Central memory CD8-positive, alpha-beta T cell (primary cell): Measurements from ENCODE around the gene SLC16A9.
A peak's percentile ranks its signal among the peaks of the same experiment; 100 is the strongest.
"Not testable (repeated sequence)": the region's sequence is repeated elsewhere in the genome, so short reads cannot be mapped to it uniquely, and the experiment has no call there.

Experiments used
- ATAC-seq: fragments of 150-1000 bp; cut with Tn5 transposase; replicated peaks from 2 replicates; pipeline ENCODE4 v1.10.0; 2022; ENCODE audit warnings: mild to moderate bottlenecking, moderate FRiP score, moderate number of reproducible peaks; ENCODE audit not compliant: poor library complexity, severe bottlenecking; ENCODE audit errors: extremely low read depth
- DNase-seq, 2 donors: peaks; one replicate each; pipeline ENCODE4 v3.0.0; 2021; ENCODE audit warnings: low spot score in 2 of 2
- H3K27ac Mint-ChIP-seq: one replicate; pipeline ENCODE4 v1.8.0; 2022; ENCODE audit warnings: low read depth, mild to moderate bottlenecking, moderate library complexity, mixed read lengths
- H3K27me3 Mint-ChIP-seq: one replicate; pipeline ENCODE4 v1.8.0; 2022; ENCODE audit warnings: mixed read lengths
- H3K36me3 Mint-ChIP-seq: one replicate; pipeline ENCODE4 v1.8.0; 2022; ENCODE audit warnings: mild to moderate bottlenecking, moderate library complexity, mixed read lengths; ENCODE audit not compliant: insufficient read depth
- H3K4me1 Mint-ChIP-seq: one replicate; pipeline ENCODE4 v1.8.0; 2022; ENCODE audit warnings: mixed read lengths
- H3K4me3 Mint-ChIP-seq: one replicate; pipeline ENCODE4 v1.8.0; 2022; ENCODE audit warnings: mild to moderate bottlenecking, moderate library complexity, mixed read lengths
- H3K9me3 Mint-ChIP-seq: one replicate; pipeline ENCODE4 v1.8.0; 2022; ENCODE audit warnings: mixed read lengths

SLC16A9 gene

GRCh38 chr10:59709395-59710125, at the start of gene SLC16A9:
Gene SLC16A9 (minus strand): TSS chr10:59709850. CDS start chr10:59684291, 25,559 bp downstream.
- H3K4me1 Mint-ChIP-seq: no peaks in the 10 kb centered on the region
- no peaks in the 10 kb centered on the region for H3K36me3 Mint-ChIP-seq
- ATAC-seq (no peak), DNase-seq (no peak)
- H3K9me3 Mint-ChIP-seq: no peaks in the 10 kb centered on the region
- H3K27me3 Mint-ChIP-seq: peaks cover 84% of the 10 kb centered on the region
- peak within 1 kb of the TSS; percentile 36 for H3K4me3 Mint-ChIP-seq
- no peak within 1 kb of the TSS for H3K27ac Mint-ChIP-seq

- no peak for DNase-seq
- ATAC-seq: no peak
- Mint-ChIP-seq H3K36me3 (no peaks in the 10 kb centered on the region), H3K4me3 (no peak overlapping the region), H3K9me3 (no peaks in the 10 kb centered on the region), H3K27me3 (peaks cover 26% of the 10 kb centered on the region), H3K27ac (no peak overlapping the region), H3K4me1 (no peaks in the 10 kb centered on the region)
Observed at GRCh38 chr10:59757966-59758365, 48.3 kb upstream of the SLC16A9 start.

GRCh38 chr10:59754951-59755350, 45.3 kb upstream of the SLC16A9 start:
- DNase-seq (no peak), ATAC-seq (no peak)
- no peaks in the 10 kb centered on the region for H3K36me3 Mint-ChIP-seq
- no peak overlapping the region for H3K27ac Mint-ChIP-seq
- H3K27me3 Mint-ChIP-seq: peaks cover 34% of the 10 kb centered on the region
- H3K4me3 Mint-ChIP-seq: no peak overlapping the region
- H3K4me1 Mint-ChIP-seq: no peaks in the 10 kb centered on the region
- no peaks in the 10 kb centered on the region for H3K9me3 Mint-ChIP-seq

- H3K4me3 Mint-ChIP-seq: no peak within 1 kb of the TSS
Observed at GRCh38 chr10:59753267-59753666, 43.6 kb upstream of the SLC16A9 start, which contains the start of gene MRLN. Gene MRLN (minus strand): TSS chr10:59753455.

GRCh38 chr10:59752278-59752940, 42.8 kb upstream of the SLC16A9 start:
- DNase-seq (no peak), ATAC-seq (no peak)
- H3K9me3 Mint-ChIP-seq: no peaks in the 10 kb centered on the region
- H3K4me1 Mint-ChIP-seq: no peaks in the 10 kb centered on the region
- no peak overlapping the region for H3K27ac Mint-ChIP-seq
- H3K27me3 Mint-ChIP-seq: peaks cover 56% of the 10 kb centered on the region
- H3K4me3 Mint-ChIP-seq: no peak overlapping the region
- no peaks in the 10 kb centered on the region for H3K36me3 Mint-ChIP-seq

More at GRCh38 chr10:59753267-59753666, 43.6 kb upstream of the SLC16A9 start, which contains the start of gene MRLN:
- Mint-ChIP-seq H3K4me1 (no peaks in the 10 kb centered on the region), H3K27ac (no peak within 1 kb of the TSS), H3K36me3 (no peaks in the 10 kb centered on the region), H3K27me3 (peaks cover 47% of the 10 kb centered on the region), H3K9me3 (no peaks in the 10 kb centered on the region)
- ATAC-seq (no peak), DNase-seq (no peak)

GRCh38 chr10:59750155-59750945, 40.7 kb upstream of the SLC16A9 start:
- no peaks in the 10 kb centered on the region for H3K4me1 Mint-ChIP-seq
- ATAC-seq: no peak
- H3K4me3 Mint-ChIP-seq: no peak overlapping the region
- H3K36me3 Mint-ChIP-seq: no peaks in the 10 kb centered on the region
- peaks cover 62% of the 10 kb centered on the region for H3K27me3 Mint-ChIP-seq
- no peak overlapping the region for H3K27ac Mint-ChIP-seq
- DNase-seq: no peak
- H3K9me3 Mint-ChIP-seq: no peaks in the 10 kb centered on the region

- no peak for ATAC-seq
- Mint-ChIP-seq H3K4me3 (no peak overlapping the region), H3K27me3 (peaks cover 62% of the 10 kb centered on the region)
Observed at GRCh38 chr10:59748834-59749233, 39.2 kb upstream of the SLC16A9 start.

GRCh38 chr10:59745163-59745650, 35.6 kb upstream of the SLC16A9 start:
- Mint-ChIP-seq H3K9me3 (no peaks in the 10 kb centered on the region), H3K4me3 (no peak overlapping the region), H3K27me3 (peaks cover 48% of the 10 kb centered on the region), H3K27ac (no peak overlapping the region), H3K4me1 (no peaks in the 10 kb centered on the region), H3K36me3 (peaks cover 1% of the 10 kb centered on the region)
- DNase-seq (no peak), ATAC-seq (no peak)

More at GRCh38 chr10:59748834-59749233, 39.2 kb upstream of the SLC16A9 start:
- Mint-ChIP-seq H3K9me3 (no peaks in the 10 kb centered on the region), H3K36me3 (no peaks in the 10 kb centered on the region), H3K27ac (no peak overlapping the region), H3K4me1 (no peaks in the 10 kb centered on the region)
- no peak for DNase-seq

GRCh38 chr10:59744762-59745161, 35.1 kb upstream of the SLC16A9 start:
- DNase-seq, H3K4me1 Mint-ChIP-seq, H3K4me3 Mint-ChIP-seq, ATAC-seq, H3K9me3 Mint-ChIP-seq, H3K36me3 Mint-ChIP-seq, H3K27ac Mint-ChIP-seq: not testable (repeated sequence)
- peaks cover 43% of the 10 kb centered on the region for H3K27me3 Mint-ChIP-seq

- not testable (repeated sequence) for H3K4me1 Mint-ChIP-seq, H3K9me3 Mint-ChIP-seq, H3K4me3 Mint-ChIP-seq, ATAC-seq, DNase-seq, H3K36me3 Mint-ChIP-seq, H3K27ac Mint-ChIP-seq
- H3K27me3 Mint-ChIP-seq: peaks cover 37% of the 10 kb centered on the region
Observed at GRCh38 chr10:59744156-59744555, 34.5 kb upstream of the SLC16A9 start.

- no peak overlapping the region for H3K27ac Mint-ChIP-seq
- ATAC-seq: no peak
- peaks cover 35% of the 10 kb centered on the region for H3K27me3 Mint-ChIP-seq
- H3K36me3 Mint-ChIP-seq: peaks cover 4% of the 10 kb centered on the region
- DNase-seq: no peak
- H3K4me3 Mint-ChIP-seq: no peak overlapping the region
- H3K4me1 Mint-ChIP-seq: no peaks in the 10 kb centered on the region
- no peaks in the 10 kb centered on the region for H3K9me3 Mint-ChIP-seq
Observed at GRCh38 chr10:59741583-59741982, 31.9 kb upstream of the SLC16A9 start.

- Mint-ChIP-seq H3K27ac (no peak overlapping the region), H3K4me1 (no peaks in the 10 kb centered on the region), H3K4me3 (no peak overlapping the region), H3K27me3 (peaks cover 35% of the 10 kb centered on the region), H3K9me3 (no peaks in the 10 kb centered on the region), H3K36me3 (peaks cover 4% of the 10 kb centered on the region)
- DNase-seq: no peak
- no peak for ATAC-seq
Observed at GRCh38 chr10:59741048-59741447, 31.4 kb upstream of the SLC16A9 start.
